K562 (cell line): ENCODE measurements around the gene SNRPA. TPM values are rescaled to one million over a fixed set of nuclear protein-coding genes. Genes with fewer than 3 reads are reported as not detected.

Source experiments
- BACH1 ChIP-seq: fragments of 200-800 bp; sonication (Bioruptor generic); IDR thresholded peaks from 2 replicates; pipeline ENCODE4 v1.6.1; 2016; ENCODE audit warnings: missing genetic modification characterization, missing compliant biosample characterization
- CBX2 ChIP-seq: fragments of 200-600 bp; sonication (generic); IDR thresholded peaks from one replicate; pipeline ENCODE4 v1.6.1; 2012; ENCODE audit warnings: mild to moderate bottlenecking, low read length, inconsistent platforms; ENCODE audit not compliant: insufficient read depth, poor library complexity, severe bottlenecking
- CBX8 ChIP-seq: fragments of 200-600 bp; sonication (generic); IDR thresholded peaks from 2 replicates; pipeline ENCODE4 v1.6.1; 2012; ENCODE audit warnings: borderline replicate concordance, mixed run types, low read depth, mild to moderate bottlenecking, moderate library complexity, mixed read lengths, low read length, control low read depth, inconsistent platforms; ENCODE audit not compliant: poor library complexity, severe bottlenecking; ENCODE audit errors: extremely low read depth
- CREB1 ChIP-seq, 2 experiments: sonication (generic) in 1 of 2; formaldehyde crosslinking in 1 of 2; IDR thresholded peaks; 2 replicates each; pipeline versions ENCODE4 v1.6.1 to v1.8.0; 2012 to 2022; ENCODE audit warnings: inconsistent platforms in 1 of 2, mild to moderate bottlenecking in 1 of 2, missing genetic modification reagents in 1 of 2, moderate library complexity in 1 of 2
- ETV1 ChIP-seq: fragments of 450-650 bp; conservative IDR thresholded peaks from 2 replicates; pipeline ENCODE4 v1.6.1; 2016; ENCODE audit warnings: missing genetic modification characterization, control low read depth, low read depth, missing compliant biosample characterization
- HBP1 ChIP-seq: fragments of 450-650 bp; formaldehyde crosslinking; IDR thresholded peaks from 2 replicates; pipeline ENCODE4 v1.4.0; 2022; ENCODE audit warnings: missing genetic modification characterization
- HES1 ChIP-seq: fragments of 450-650 bp; IDR thresholded peaks from 2 replicates; pipeline ENCODE4 v1.6.1; 2016; ENCODE audit warnings: low read depth, mild to moderate bottlenecking, moderate library complexity
- MYBL2 ChIP-seq, 2 experiments: fragments of 450-650 bp in 1 of 2; sonication (generic) in 1 of 2; formaldehyde crosslinking in 1 of 2; IDR thresholded peaks; 2 replicates each; pipeline versions ENCODE4 v1.6.1 to v1.8.1; 2017 to 2022; ENCODE audit warnings: borderline replicate concordance in 1 of 2, inconsistent platforms in 1 of 2, low read depth in 1 of 2, mild to moderate bottlenecking in 1 of 2, missing genetic modification reagents in 1 of 2, moderate library complexity in 1 of 2
- NR1H2 ChIP-seq: sonication (generic); formaldehyde crosslinking; IDR thresholded peaks from 2 replicates; pipeline ENCODE4 v1.4.0; 2020; ENCODE audit warnings: mild to moderate bottlenecking, missing genetic modification reagents
- RCOR1 ChIP-seq, 2 experiments: IDR thresholded peaks; 2 replicates each; pipeline ENCODE4 v1.6.1; 2012; ENCODE audit warnings: low read depth in 2 of 2, low read length in 2 of 2, borderline replicate concordance in 1 of 2, improper control_type of control experiment in 1 of 2
- SETDB1 ChIP-seq: IDR thresholded peaks from one replicate; pipeline ENCODE4 v1.6.1; 2012; ENCODE audit warnings: low read length, control low read depth, inconsistent platforms
- SMAD4 ChIP-seq: fragments of 250-450 bp; sonication (Bioruptor Pico); conservative IDR thresholded peaks from 2 replicates; pipeline ENCODE4 v1.8.0; 2021; ENCODE audit warnings: inconsistent platforms, mild to moderate bottlenecking, moderate library complexity
- ZC3H11A ChIP-seq: IDR thresholded peaks from 2 replicates; pipeline ENCODE4 v1.6.1; 2012; ENCODE audit warnings: low read depth, low read length, improper control_type of control experiment
- polyA plus RNA-seq, 8 experiments: library from polyadenylated mRNA; depleted of rRNA in 4 of 8; stranded (reverse) in 5 of 8; unstranded in 3 of 8; fragments of >200 nt; fragmentation: Nextera tagmentation in 2 of 8; fragmentation: Illumina TruSeq in 1 of 8; extraction: Ambion mirVana in 2 of 8; extraction: Trizol in 1 of 8; gene quantifications; 2 replicates each; pipeline versions ENCODE4 v1.2.1 to v1.2.3, GENCODE V29; 2011 to 2014; ENCODE audit warnings: inconsistent platforms in 1 of 8, missing spikeins in 1 of 8
- total RNA-seq, 7 experiments: library from RNA; depleted of rRNA in 6 of 7; stranded (reverse); fragments of >200 nt in 6 of 7; fragmentation: Illumina TruSeq in 2 of 7; extraction: Trizol in 2 of 7; gene quantifications; 2 replicates each; pipeline versions ENCODE4 v1.2.1 to v1.2.3, GENCODE V29; 2011 to 2021; ENCODE audit warnings: low replicate concordance in 1 of 7
- TF ChIP-seq, protein P1 (sequence below): fragments of 150-350 bp; IDR thresholded peaks from 2 replicates; pipeline ENCODE4 v1.6.1; 2014; ENCODE audit warnings: low read depth, mild to moderate bottlenecking, low read length, borderline replicate concordance
- TF ChIP-seq, protein P2 (sequence below): sonication (generic); formaldehyde crosslinking; IDR thresholded peaks from 2 replicates; pipeline ENCODE4 v1.5.0; 2020; ENCODE audit warnings: missing genetic modification reagents
- TF ChIP-seq, protein P3 (sequence below): fragments of 250-450 bp; sonication (Bioruptor Pico); IDR thresholded peaks from 2 replicates; pipeline ENCODE4 v1.8.0; 2021; ENCODE audit warnings: moderate library complexity, mild to moderate bottlenecking, inconsistent platforms

The SNRPA gene
- total and polyA plus RNA-seq, 9 of the 15 experiments (the other 6 are each of a cell fraction or from before 2014, with no cell fraction given): 16.3 to 311 (median 193) TPM

GRCh38 chr19:40806423-40807146 is 55.6 kb downstream of the SNRPA start (continued):
- TF ChIP-seq RCOR1 (IDR thresholded peaks at IDR 0.05; ENCODE audit: borderline replicate concordance in 1 of 2, low read depth in 2 of 2, low read length in 2 of 2) (peak in 1 of 2 experiments; percentile 81; a peak in 2 of 4 replicates), BACH1 (no peak), ETV1 (tag) (0 out of 2 replicates have a peak, but pooled peaks have one; percentile 31), HBP1 (no peak), MYBL2 (IDR thresholded peaks at IDR 0.05; ENCODE audit: low read depth) (no peak), MYBL2 (CRISPR knock-in tag; IDR thresholded peaks at IDR 0.05; ENCODE audit: borderline replicate concordance) (no peak), CBX2 (no peak), SETDB1 (no peak), HES1 (no peak), CREB1 (IDR thresholded peaks at IDR 0.05) (peak; percentile 35; the same call in 1 of the 2 replicates), CREB1 (CRISPR knock-in tag; IDR thresholded peaks at IDR 0.05) (peak; percentile 82), CBX8 (no peak), NR1H2 (CRISPR knock-in tag) (no peak), ZC3H11A (no peak), SMAD4 (CRISPR knock-in tag) (no peak)
- TF ChIP-seq, protein P1, sequence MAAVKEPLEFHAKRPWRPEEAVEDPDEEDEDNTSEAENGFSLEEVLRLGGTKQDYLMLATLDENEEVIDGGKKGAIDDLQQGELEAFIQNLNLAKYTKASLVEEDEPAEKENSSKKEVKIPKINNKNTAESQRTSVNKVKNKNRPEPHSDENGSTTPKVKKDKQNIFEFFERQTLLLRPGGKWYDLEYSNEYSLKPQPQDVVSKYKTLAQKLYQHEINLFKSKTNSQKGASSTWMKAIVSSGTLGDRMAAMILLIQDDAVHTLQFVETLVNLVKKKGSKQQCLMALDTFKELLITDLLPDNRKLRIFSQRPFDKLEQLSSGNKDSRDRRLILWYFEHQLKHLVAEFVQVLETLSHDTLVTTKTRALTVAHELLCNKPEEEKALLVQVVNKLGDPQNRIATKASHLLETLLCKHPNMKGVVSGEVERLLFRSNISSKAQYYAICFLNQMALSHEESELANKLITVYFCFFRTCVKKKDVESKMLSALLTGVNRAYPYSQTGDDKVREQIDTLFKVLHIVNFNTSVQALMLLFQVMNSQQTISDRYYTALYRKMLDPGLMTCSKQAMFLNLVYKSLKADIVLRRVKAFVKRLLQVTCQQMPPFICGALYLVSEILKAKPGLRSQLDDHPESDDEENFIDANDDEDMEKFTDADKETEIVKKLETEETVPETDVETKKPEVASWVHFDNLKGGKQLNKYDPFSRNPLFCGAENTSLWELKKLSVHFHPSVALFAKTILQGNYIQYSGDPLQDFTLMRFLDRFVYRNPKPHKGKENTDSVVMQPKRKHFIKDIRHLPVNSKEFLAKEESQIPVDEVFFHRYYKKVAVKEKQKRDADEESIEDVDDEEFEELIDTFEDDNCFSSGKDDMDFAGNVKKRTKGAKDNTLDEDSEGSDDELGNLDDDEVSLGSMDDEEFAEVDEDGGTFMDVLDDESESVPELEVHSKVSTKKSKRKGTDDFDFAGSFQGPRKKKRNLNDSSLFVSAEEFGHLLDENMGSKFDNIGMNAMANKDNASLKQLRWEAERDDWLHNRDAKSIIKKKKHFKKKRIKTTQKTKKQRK: no peak
- TF ChIP-seq, protein P2, sequence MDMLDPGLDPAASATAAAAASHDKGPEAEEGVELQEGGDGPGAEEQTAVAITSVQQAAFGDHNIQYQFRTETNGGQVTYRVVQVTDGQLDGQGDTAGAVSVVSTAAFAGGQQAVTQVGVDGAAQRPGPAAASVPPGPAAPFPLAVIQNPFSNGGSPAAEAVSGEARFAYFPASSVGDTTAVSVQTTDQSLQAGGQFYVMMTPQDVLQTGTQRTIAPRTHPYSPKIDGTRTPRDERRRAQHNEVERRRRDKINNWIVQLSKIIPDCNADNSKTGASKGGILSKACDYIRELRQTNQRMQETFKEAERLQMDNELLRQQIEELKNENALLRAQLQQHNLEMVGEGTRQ (CRISPR knock-in tag): no peak
- TF ChIP-seq, protein P3, sequence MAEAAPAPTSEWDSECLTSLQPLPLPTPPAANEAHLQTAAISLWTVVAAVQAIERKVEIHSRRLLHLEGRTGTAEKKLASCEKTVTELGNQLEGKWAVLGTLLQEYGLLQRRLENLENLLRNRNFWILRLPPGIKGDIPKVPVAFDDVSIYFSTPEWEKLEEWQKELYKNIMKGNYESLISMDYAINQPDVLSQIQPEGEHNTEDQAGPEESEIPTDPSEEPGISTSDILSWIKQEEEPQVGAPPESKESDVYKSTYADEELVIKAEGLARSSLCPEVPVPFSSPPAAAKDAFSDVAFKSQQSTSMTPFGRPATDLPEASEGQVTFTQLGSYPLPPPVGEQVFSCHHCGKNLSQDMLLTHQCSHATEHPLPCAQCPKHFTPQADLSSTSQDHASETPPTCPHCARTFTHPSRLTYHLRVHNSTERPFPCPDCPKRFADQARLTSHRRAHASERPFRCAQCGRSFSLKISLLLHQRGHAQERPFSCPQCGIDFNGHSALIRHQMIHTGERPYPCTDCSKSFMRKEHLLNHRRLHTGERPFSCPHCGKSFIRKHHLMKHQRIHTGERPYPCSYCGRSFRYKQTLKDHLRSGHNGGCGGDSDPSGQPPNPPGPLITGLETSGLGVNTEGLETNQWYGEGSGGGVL: no peak
